Activated naive CD8-positive, alpha-beta T cell treated with anti-CD3 and anti-CD28 coated beads for 36 hours (primary cell): ENCODE data around the gene ZNF213. TPM values are rescaled to one million over a fixed set of nuclear protein-coding genes. Genes with fewer than 3 reads are reported as not detected.
"Not testable (repeated sequence)": the region's sequence is repeated elsewhere in the genome, so short reads cannot be mapped to it uniquely, and the experiment has no call there.

Source experiments
- DNase-seq: peaks from one replicate; pipeline ENCODE4 v3.0.0; 2021
- H3K27ac Mint-ChIP-seq: one replicate; pipeline ENCODE4 v1.8.0; 2022; ENCODE audit warnings: mild to moderate bottlenecking, moderate library complexity, mixed read lengths
- H3K27me3 Mint-ChIP-seq: one replicate; pipeline ENCODE4 v1.8.0; 2022; ENCODE audit warnings: mild to moderate bottlenecking, mixed read lengths
- H3K36me3 Mint-ChIP-seq: one replicate; pipeline ENCODE4 v1.8.0; 2021; ENCODE audit warnings: mild to moderate bottlenecking, mixed read lengths
- H3K4me1 Mint-ChIP-seq: one replicate; pipeline ENCODE4 v1.8.0; 2021; ENCODE audit warnings: mixed read lengths
- H3K4me3 Mint-ChIP-seq: one replicate; pipeline ENCODE4 v1.8.0; 2022; ENCODE audit warnings: mild to moderate bottlenecking, moderate library complexity, mixed read lengths
- H3K9me3 Mint-ChIP-seq: one replicate; pipeline ENCODE4 v1.8.0; 2022; ENCODE audit warnings: mixed read lengths
- total RNA-seq, 2 experiments: library from RNA; stranded (reverse); gene quantifications; one replicate each; pipeline ENCODE4 v1.2.3, GENCODE V29; 2021

Gene ZNF213
- total RNA-seq, 2 experiments from 2014 or later, result 7.6 to 9.1 TPM

- Mint-ChIP-seq H3K27me3 (peaks cover 17% of the 10 kb centered on the region), H3K4me3 (no peak overlapping the region), H3K27ac (no peak overlapping the region), H3K36me3 (peaks cover 2% of the 10 kb centered on the region), H3K9me3 (peaks cover 4% of the 10 kb centered on the region), H3K4me1 (peaks cover 28% of the 10 kb centered on the region)
- DNase-seq, result no peak
These were observed 26.6 kb downstream of the ZNF213 start for GRCh38 chr16:3161235-3162018.

- Mint-ChIP-seq H3K36me3 (no peaks in the 10 kb centered on the region), H3K9me3 (no peaks in the 10 kb centered on the region), H3K27me3 (peaks cover 7% of the 10 kb centered on the region), H3K4me3 (no peak overlapping the region), H3K4me1 (peaks cover 12% of the 10 kb centered on the region), H3K27ac (no peak overlapping the region)
- DNase-seq, result no peak
These were observed 29.5 kb downstream of the ZNF213 start for GRCh38 chr16:3164121-3164991.

GRCh38 chr16:3165111-3165822, 30.4 kb downstream of the ZNF213 start:
- DNase-seq, result no peak
- H3K27ac Mint-ChIP-seq, result peak overlapping the region; percentile 14
- no peaks in the 10 kb centered on the region for H3K9me3 Mint-ChIP-seq
- H3K4me3 Mint-ChIP-seq, result no peak overlapping the region
- H3K36me3 Mint-ChIP-seq, result no peaks in the 10 kb centered on the region
- H3K27me3 Mint-ChIP-seq, result peaks cover 16% of the 10 kb centered on the region
- H3K4me1 Mint-ChIP-seq, result peaks cover 8% of the 10 kb centered on the region

GRCh38 chr16:3166505-3166886, 31.7 kb downstream of the ZNF213 start:
- H3K4me3 Mint-ChIP-seq, result no peak overlapping the region
- H3K36me3 Mint-ChIP-seq, result no peaks in the 10 kb centered on the region
- H3K9me3 Mint-ChIP-seq, result no peaks in the 10 kb centered on the region
- peaks cover 19% of the 10 kb centered on the region for H3K4me1 Mint-ChIP-seq
- DNase-seq, result no peak
- H3K27ac Mint-ChIP-seq, result no peak overlapping the region
- peaks cover 26% of the 10 kb centered on the region for H3K27me3 Mint-ChIP-seq

- not testable (repeated sequence) for H3K36me3 Mint-ChIP-seq, H3K9me3 Mint-ChIP-seq, H3K27ac Mint-ChIP-seq, H3K4me3 Mint-ChIP-seq, DNase-seq
- peaks cover 42% of the 10 kb centered on the region for H3K27me3 Mint-ChIP-seq
- H3K4me1 Mint-ChIP-seq, result peaks cover 30% of the 10 kb centered on the region
These were observed 33.9 kb downstream of the ZNF213 start for GRCh38 chr16:3168729-3169128.

GRCh38 chr16:3170440-3171180, 35.8 kb downstream of the ZNF213 start:
- H3K36me3 Mint-ChIP-seq, result peaks cover 2% of the 10 kb centered on the region
- H3K27ac Mint-ChIP-seq, result peak overlapping the region; percentile 82
- peak overlapping the region; percentile 78 for H3K4me3 Mint-ChIP-seq
- H3K4me1 Mint-ChIP-seq, result peaks cover 34% of the 10 kb centered on the region
- H3K9me3 Mint-ChIP-seq, result no peaks in the 10 kb centered on the region
- DNase-seq, result peak; percentile 42
- peaks cover 60% of the 10 kb centered on the region for H3K27me3 Mint-ChIP-seq

- Mint-ChIP-seq H3K27me3 (peaks cover 67% of the 10 kb centered on the region), H3K9me3 (no peaks in the 10 kb centered on the region), H3K27ac (peak overlapping the region; percentile 82), H3K4me1 (peaks cover 36% of the 10 kb centered on the region), H3K36me3 (peaks cover 2% of the 10 kb centered on the region), H3K4me3 (peak overlapping the region; percentile 78)
- DNase-seq, result peak; percentile 85
These were observed 36.5 kb downstream of the ZNF213 start for GRCh38 chr16:3171181-3171854.

GRCh38 chr16:3171855-3172593, 37.2 kb downstream of the ZNF213 start:
- H3K4me3 Mint-ChIP-seq, result peak overlapping the region; percentile 78
- peaks cover 2% of the 10 kb centered on the region for H3K36me3 Mint-ChIP-seq
- peak; percentile 71 for DNase-seq
- peaks cover 36% of the 10 kb centered on the region for H3K4me1 Mint-ChIP-seq
- H3K27ac Mint-ChIP-seq, result peak overlapping the region; percentile 82
- no peaks in the 10 kb centered on the region for H3K9me3 Mint-ChIP-seq
- peaks cover 74% of the 10 kb centered on the region for H3K27me3 Mint-ChIP-seq

- no peaks in the 10 kb centered on the region for H3K9me3 Mint-ChIP-seq
- H3K27ac Mint-ChIP-seq, result peak overlapping the region; percentile 70
- H3K4me1 Mint-ChIP-seq, result peaks cover 36% of the 10 kb centered on the region
- peaks cover 87% of the 10 kb centered on the region for H3K27me3 Mint-ChIP-seq
- peaks cover 2% of the 10 kb centered on the region for H3K36me3 Mint-ChIP-seq
- peak; percentile 52 for DNase-seq
- peak overlapping the region; percentile 69 for H3K4me3 Mint-ChIP-seq
These were observed 39.2 kb downstream of the ZNF213 start for GRCh38 chr16:3173892-3174617.

GRCh38 chr16:3174618-3175148, 39.9 kb downstream of the ZNF213 start:
- peak overlapping the region; percentile 69 for H3K4me3 Mint-ChIP-seq

GRCh38 chr16:3175157-3176093, 40.6 kb downstream of the ZNF213 start:
- H3K9me3 Mint-ChIP-seq, result no peaks in the 10 kb centered on the region
- peaks cover 87% of the 10 kb centered on the region for H3K27me3 Mint-ChIP-seq
- H3K4me3 Mint-ChIP-seq, result peak overlapping the region; percentile 43
- peaks cover 35% of the 10 kb centered on the region for H3K4me1 Mint-ChIP-seq
- H3K27ac Mint-ChIP-seq, result peak overlapping the region; percentile 66
- H3K36me3 Mint-ChIP-seq, result peaks cover 2% of the 10 kb centered on the region
- peak; percentile 60 for DNase-seq

More at GRCh38 chr16:3174618-3175148, 39.9 kb downstream of the ZNF213 start:
- Mint-ChIP-seq H3K9me3 (no peaks in the 10 kb centered on the region), H3K36me3 (peaks cover 2% of the 10 kb centered on the region), H3K27me3 (peaks cover 87% of the 10 kb centered on the region), H3K27ac (no peak overlapping the region), H3K4me1 (peaks cover 36% of the 10 kb centered on the region)
- DNase-seq, result no peak

- Mint-ChIP-seq H3K27me3 (peaks cover 93% of the 10 kb centered on the region), H3K27ac (no peak overlapping the region), H3K36me3 (peaks cover 6% of the 10 kb centered on the region), H3K4me3 (no peak overlapping the region), H3K9me3 (peaks cover 6% of the 10 kb centered on the region), H3K4me1 (peaks cover 22% of the 10 kb centered on the region)
- no peak for DNase-seq
These were observed 44.8 kb downstream of the ZNF213 start for GRCh38 chr16:3179651-3180050.
